T47D (cell line): ENCODE results near the gene TMEM135.

ENCODE experiments used
- DNase-seq, 2 experiments: peaks; one replicate each; pipeline versions ENCODE4 v3.0.0 to v3.0.0-alpha.2; 2011 to 2012; ENCODE audit warnings: low read depth in 1 of 2, low spot score in 1 of 2
- JUND ChIP-seq: IDR thresholded peaks from 2 replicates; pipeline ENCODE4 v1.6.1; 2012; ENCODE audit warnings: low read depth
- in situ Hi-C: cut with HindIII; loops from 2 replicates; pipeline ENCODE4 v1.10.0; 2016; ENCODE audit warnings: low sequenced_read_pairs, low pct_unique_long_range_greater_than_20kb

The TMEM135 gene

DNA sequence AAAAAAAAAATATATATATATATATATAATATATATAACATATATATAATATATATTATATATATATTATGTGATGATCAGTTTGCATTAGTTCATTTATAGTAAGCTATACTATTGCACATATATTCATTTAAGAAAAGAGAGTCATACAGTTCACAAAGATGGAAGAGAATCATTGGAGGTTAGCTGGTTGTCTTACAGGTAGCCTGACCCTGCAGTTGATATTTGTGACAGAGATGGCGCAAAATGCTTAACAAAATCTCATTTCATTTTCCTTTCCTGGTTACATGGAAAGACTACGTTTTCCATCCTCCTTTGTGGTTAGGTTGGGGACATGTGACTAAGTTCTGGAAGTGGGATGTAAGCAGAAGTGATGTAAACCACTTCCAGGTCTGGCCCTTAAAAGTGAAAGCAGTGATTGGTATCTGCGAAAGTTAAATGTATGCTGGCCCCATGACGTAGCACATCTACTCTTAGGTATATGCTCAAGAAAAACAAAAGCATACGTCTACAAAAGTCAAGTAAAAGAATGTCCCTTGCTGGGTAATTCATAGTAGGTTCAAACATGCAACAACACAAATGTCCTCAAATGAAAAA is 7.2 kb upstream of the TMEM135 start:
- peak in 1 of 2 experiments; percentile 75 for DNase-seq
- in situ Hi-C loops, result no loop called here
- no peak for TF ChIP-seq JUND

DNA sequence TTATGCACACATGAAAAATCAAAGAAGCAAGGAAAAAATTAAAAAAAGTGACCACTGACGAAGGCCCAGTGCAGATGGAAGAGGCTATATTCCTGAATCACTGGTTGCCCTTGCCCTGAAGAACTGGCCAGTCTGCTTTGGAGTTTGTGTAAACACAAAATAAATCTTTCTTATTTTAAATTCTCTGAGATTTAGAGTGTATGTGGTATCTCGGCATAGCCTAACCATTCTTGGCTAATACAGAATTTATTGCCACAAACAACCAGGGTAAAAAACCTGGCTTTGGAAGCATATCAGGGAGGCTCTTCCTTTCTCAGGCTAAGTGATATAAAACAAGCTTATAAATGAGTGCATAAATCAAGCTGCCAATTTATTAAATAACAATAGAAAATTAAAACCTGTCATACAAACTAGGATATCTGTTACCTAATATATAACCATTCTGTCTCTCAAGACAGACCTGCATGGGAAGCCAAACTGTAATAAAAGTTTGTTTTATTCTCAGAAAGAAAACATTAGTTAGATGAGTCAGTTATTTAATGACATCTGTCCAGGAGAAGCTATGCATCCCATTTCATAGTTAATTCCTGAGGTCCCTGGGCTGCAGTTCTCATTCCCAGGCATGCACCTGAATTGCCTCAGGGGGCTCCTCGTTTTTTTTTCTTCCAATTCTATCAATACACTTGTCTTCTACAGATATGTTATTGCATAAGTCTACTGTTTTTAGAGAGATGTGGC is 6.1 kb upstream of the TMEM135 start:
- peak in 1 of 2 experiments; percentile 20 for DNase-seq
- in situ Hi-C loops, result no loop called here
- TF ChIP-seq JUND, result no peak

DNA sequence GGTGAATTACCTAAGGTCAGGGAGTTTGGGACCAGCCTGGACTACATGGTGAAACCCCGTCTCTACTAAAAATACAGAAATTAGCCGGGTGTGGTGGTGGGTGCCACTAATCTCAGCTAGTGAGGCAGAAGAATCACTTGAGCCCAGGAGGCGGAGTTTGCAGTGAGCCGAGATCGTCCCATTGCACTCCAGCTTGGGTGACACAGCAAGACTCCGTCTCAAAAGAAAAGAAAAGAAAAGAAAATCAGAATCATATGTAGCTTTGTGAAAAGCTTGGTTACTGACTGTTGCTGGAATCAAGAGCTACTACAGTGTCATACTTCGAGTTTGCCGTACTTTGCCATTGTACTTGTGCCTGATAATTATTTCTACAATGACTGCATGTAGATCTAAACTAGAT is 4.2 kb upstream of the TMEM135 start:
- in situ Hi-C loops, result no loop called here
- no peak for DNase-seq
- TF ChIP-seq JUND, result no peak

GRCh38 chr11:87035976-87036583 is 1.7 kb upstream of the TMEM135 start:
- no peak for TF ChIP-seq JUND
- in situ Hi-C loops, result no loop called here
- no peak for DNase-seq

- TF ChIP-seq JUND, result peak; percentile 48; the same call in 1 of the 2 replicates
- peak in 1 of 2 experiments; percentile 64 for DNase-seq
These were observed 831 bp upstream of the TMEM135 start for GRCh38 chr11:87036756-87037449.

DNA sequence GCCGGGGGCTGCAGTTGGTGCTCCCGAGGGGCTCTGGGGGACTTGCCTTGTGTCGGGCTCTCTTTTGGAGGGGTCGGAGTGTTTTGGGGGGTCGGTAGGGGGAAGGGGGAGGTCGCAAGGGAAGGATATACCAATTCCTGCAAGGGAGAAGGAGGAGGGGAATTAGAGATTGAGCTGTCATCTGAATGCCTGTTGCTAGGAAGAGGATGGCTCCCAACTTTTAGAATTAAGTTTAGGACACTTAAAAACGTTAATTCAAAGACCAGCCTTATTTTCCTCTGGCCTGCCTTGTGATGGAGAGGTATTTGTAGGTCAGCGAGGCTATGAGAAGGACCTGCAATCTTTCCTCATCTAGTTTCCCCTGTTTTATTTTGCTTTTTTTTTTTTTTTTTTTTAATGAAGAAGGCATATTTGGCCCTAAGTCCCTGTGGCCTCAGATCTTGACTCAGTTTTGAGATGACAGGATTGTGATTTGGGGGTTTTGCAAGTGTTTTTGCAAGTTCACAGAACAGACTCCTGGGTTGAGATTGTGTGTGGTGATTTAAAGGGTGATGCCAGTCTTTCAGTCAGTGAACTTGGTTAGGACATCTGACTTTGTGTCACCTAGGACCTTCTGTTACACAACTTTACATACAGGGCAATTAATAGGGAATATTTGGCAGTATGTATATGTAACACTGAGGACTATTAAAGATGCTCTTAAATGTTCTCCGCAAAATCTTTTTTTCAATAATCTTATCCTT is 672 bp downstream of the TMEM135 start:
- in situ Hi-C loops, result no loop called here
- DNase-seq, result peak in 1 of 2 experiments; percentile 22

More at GRCh38 chr11:87036756-87037449, 831 bp upstream of the TMEM135 start:
- in situ Hi-C loops, result no loop called here

DNA sequence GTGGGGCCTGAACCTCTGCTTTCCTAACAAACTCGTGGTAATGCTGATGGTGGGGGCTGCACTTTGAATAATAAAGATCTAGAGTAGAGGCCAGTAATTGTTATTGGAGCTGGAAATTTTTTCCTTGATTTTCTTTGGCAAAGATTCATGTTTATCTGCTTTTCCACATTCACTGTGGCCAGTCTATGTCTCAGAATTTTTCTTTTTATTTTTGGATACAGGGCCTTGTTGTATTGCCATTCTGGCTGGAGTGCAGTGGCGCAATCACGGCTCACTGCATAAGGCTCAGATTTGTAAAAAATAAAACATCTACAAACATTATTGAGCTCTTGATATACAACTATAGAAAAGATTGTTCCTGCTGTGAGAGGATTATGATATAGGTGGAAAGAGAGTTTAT is 1.6 kb downstream of the TMEM135 start:
- no peak for DNase-seq
- no peak for TF ChIP-seq JUND
- in situ Hi-C loops, result no loop called here

More for the DNA sequence above, 672 bp downstream of the TMEM135 start:
- no peak for TF ChIP-seq JUND

DNA sequence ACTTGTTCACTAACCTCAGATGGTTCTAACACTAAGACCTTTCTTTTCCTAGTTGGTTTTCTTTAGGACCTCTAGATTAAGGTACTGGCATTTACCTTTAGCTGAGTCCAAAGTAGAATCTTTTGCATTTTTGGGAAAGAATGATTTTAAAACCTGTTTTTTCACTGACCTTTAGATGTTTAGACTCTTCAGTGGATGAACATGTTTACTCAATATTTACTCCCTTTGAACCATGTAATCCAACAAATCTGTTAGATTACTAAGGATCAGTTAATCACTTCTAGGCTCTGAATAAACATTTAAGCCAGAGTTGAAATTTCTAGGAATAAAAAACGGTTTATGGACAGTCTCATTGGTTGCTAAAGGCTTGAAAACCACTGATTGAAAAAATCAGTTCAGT is 6.2 kb downstream of the TMEM135 start:
- no peak for DNase-seq
- no peak for TF ChIP-seq JUND
- in situ Hi-C loops, result no loop called here

- in situ Hi-C loops, result no loop called here
- TF ChIP-seq JUND, result no peak
- no peak for DNase-seq
These were observed 9.1 kb downstream of the TMEM135 start for GRCh38 chr11:87046824-87047223.

GRCh38 chr11:87056091-87056490 is 18.4 kb downstream of the TMEM135 start:
- no peak for TF ChIP-seq JUND
- peak in 1 of 2 experiments; percentile 33 for DNase-seq
- in situ Hi-C loops, result no loop called here

- DNase-seq, result no peak
- in situ Hi-C loops, result no loop called here
- TF ChIP-seq JUND, result no peak
These were observed 20.0 kb downstream of the TMEM135 start for GRCh38 chr11:87057749-87058148.

DNA sequence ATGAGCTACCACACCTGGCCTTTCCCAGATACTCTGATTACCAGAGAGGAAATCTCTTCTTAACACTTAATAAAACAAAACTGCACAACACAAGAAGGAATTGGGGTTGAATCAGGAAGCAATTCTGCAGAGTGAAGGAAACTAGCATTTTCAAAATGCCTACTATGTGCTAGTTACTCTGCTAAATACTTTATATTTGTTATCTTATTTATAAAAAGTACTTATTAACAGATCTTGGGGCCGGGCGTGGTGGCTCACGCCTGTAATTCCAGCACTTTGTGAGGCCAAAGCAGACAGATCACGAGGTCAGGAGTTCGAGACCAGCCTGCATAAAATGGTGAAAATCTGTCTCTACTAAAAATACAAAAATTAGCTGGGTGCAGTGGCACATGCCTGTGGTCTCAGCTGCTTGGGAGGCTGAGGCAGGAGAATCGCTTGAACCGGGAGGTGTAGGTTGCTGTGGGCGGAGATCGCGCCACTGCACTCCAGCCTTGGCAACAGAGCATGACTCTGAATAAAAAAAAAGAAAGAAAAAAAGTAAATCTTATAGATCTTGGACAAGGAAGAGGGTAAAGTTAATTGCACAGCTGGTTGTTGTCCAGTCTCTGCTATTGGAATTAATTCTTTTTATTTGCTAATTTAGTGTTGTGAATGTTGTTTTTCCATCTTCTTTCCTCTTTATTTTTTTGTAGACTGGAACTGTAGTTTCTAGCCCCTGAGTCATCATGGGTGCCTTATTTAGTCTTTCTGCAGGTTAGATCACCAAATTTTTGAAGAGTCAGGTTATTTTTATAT is 22.1 kb downstream of the TMEM135 start:
- in situ Hi-C loops, result no loop called here

More for the DNA sequence above, 22.1 kb downstream of the TMEM135 start:
- TF ChIP-seq JUND, result no peak
- DNase-seq, result no peak
